H9 (cell line): ENCODE data around the gene KCNH1. TPM values are rescaled to one million over a fixed set of nuclear protein-coding genes. Genes with fewer than 3 reads are reported as not detected.

Source experiments
- DNase-seq: peaks from one replicate; pipeline ENCODE4 v3.0.0-alpha.2; 2017
- H2AFZ ChIP-seq: one replicate; pipeline ENCODE4 v1.6.1; 2013; ENCODE audit warnings: mild to moderate bottlenecking, low read length, control low read depth, moderate library complexity
- H2AK5ac ChIP-seq: 2 replicates; pipeline ENCODE4 v1.6.1; 2013; ENCODE audit warnings: low read length, control low read depth, mixed read lengths; ENCODE audit not compliant: insufficient read length
- H2BK120ac ChIP-seq: one replicate; pipeline ENCODE4 v1.6.1; 2013; ENCODE audit warnings: low read depth, mild to moderate bottlenecking, low read length, control low read depth, inconsistent platforms; ENCODE audit not compliant: poor library complexity, severe bottlenecking
- H2BK12ac ChIP-seq: 2 replicates; pipeline ENCODE4 v1.6.1; 2013; ENCODE audit warnings: low read length, control low read depth, mixed read lengths, low read depth; ENCODE audit not compliant: insufficient read length
- H2BK15ac ChIP-seq: 2 replicates; pipeline ENCODE4 v1.6.1; 2013; ENCODE audit warnings: low read depth, low read length, control low read depth
- H2BK20ac ChIP-seq: one replicate; pipeline ENCODE4 v1.6.1; 2013; ENCODE audit warnings: low read depth, mild to moderate bottlenecking, low read length, control low read depth, inconsistent platforms; ENCODE audit not compliant: poor library complexity, severe bottlenecking
- H2BK5ac ChIP-seq: 2 replicates; pipeline ENCODE4 v1.6.1; 2013; ENCODE audit warnings: low read length, control low read depth, mixed read lengths; ENCODE audit not compliant: insufficient read length
- H3K14ac ChIP-seq: 2 replicates; pipeline ENCODE4 v1.6.1; 2013; ENCODE audit warnings: low read length, control low read depth; ENCODE audit not compliant: insufficient read depth
- H3K18ac ChIP-seq: 2 replicates; pipeline ENCODE4 v1.6.1; 2013; ENCODE audit warnings: low read depth, mild to moderate bottlenecking, mixed read lengths, low read length, control low read depth; ENCODE audit not compliant: insufficient read length
- H3K23ac ChIP-seq: 2 replicates; pipeline ENCODE4 v1.6.1; 2013; ENCODE audit warnings: low read length, control low read depth, mixed read lengths, low read depth; ENCODE audit not compliant: insufficient read length
- H3K23me2 ChIP-seq: 2 replicates; pipeline ENCODE4 v1.6.1; 2013; ENCODE audit warnings: low read depth, mild to moderate bottlenecking, mixed read lengths, low read length, control low read depth; ENCODE audit not compliant: insufficient read length, poor library complexity, severe bottlenecking
- H3K27ac ChIP-seq: 2 replicates; pipeline ENCODE4 v1.5.1; 2013; ENCODE audit warnings: low read length, control low read depth, mixed read lengths, low read depth; ENCODE audit not compliant: insufficient read length
- H3K27me3 ChIP-seq: 2 replicates; pipeline ENCODE4 v1.6.1; 2013; ENCODE audit warnings: low read length, control low read depth, inconsistent platforms; ENCODE audit not compliant: insufficient read depth
- H3K4ac ChIP-seq: 2 replicates; pipeline ENCODE4 v1.6.1; 2013; ENCODE audit warnings: low read depth, mild to moderate bottlenecking, control low read depth, inconsistent platforms, low read length, moderate library complexity
- H3K4me1 ChIP-seq: 2 replicates; pipeline ENCODE4 v1.6.1; 2013; ENCODE audit warnings: low read length, control low read depth, inconsistent platforms; ENCODE audit not compliant: insufficient read depth
- H3K4me2 ChIP-seq: 2 replicates; pipeline ENCODE4 v1.6.1; 2013; ENCODE audit warnings: low read length, control low read depth, mixed read lengths; ENCODE audit not compliant: insufficient read length, insufficient read depth
- H3K56ac ChIP-seq: 2 replicates; pipeline ENCODE4 v1.6.1; 2013; ENCODE audit warnings: low read depth, mild to moderate bottlenecking, mixed read lengths, low read length, control low read depth; ENCODE audit not compliant: insufficient read length
- H3K79me1 ChIP-seq: 2 replicates; pipeline ENCODE4 v1.6.1; 2013; ENCODE audit warnings: low read depth, mild to moderate bottlenecking, moderate library complexity, low read length, control low read depth, inconsistent platforms; ENCODE audit not compliant: insufficient read depth, poor library complexity, severe bottlenecking
- H3K79me2 ChIP-seq: 2 replicates; pipeline ENCODE4 v1.6.1; 2013; ENCODE audit warnings: low read length, control low read depth, inconsistent platforms; ENCODE audit not compliant: insufficient read depth
- H3K9ac ChIP-seq: 2 replicates; pipeline ENCODE4 v1.6.1; 2013; ENCODE audit warnings: low read length, control low read depth, mixed read lengths; ENCODE audit not compliant: insufficient read length; ENCODE audit errors: extremely low read depth
- H3K9me3 ChIP-seq: one replicate; pipeline ENCODE4 v1.6.1; 2013; ENCODE audit warnings: low read depth, low read length, inconsistent platforms; ENCODE audit not compliant: control insufficient read depth
- H3T11ph ChIP-seq: one replicate; pipeline ENCODE4 v1.6.1; 2013; ENCODE audit warnings: mild to moderate bottlenecking, low read length, control low read depth, inconsistent platforms
- H4K20me1 ChIP-seq: one replicate; pipeline ENCODE4 v1.6.1; 2013; ENCODE audit not compliant: control insufficient read depth, insufficient read length, insufficient read depth
- H4K5ac ChIP-seq: 2 replicates; pipeline ENCODE4 v1.6.1; 2013; ENCODE audit warnings: low read depth, mild to moderate bottlenecking, mixed read lengths, low read length, control low read depth; ENCODE audit not compliant: insufficient read length
- H4K8ac ChIP-seq: replicated peaks from 2 replicates; pipeline ENCODE4 v1.6.1; 2013; ENCODE audit warnings: low read length, control low read depth, mixed read lengths, low read depth; ENCODE audit not compliant: insufficient read length
- H4K91ac ChIP-seq: 2 replicates; pipeline ENCODE4 v1.6.1; 2013; ENCODE audit warnings: low read depth, mild to moderate bottlenecking, moderate library complexity, mixed read lengths, low read length, control low read depth; ENCODE audit not compliant: insufficient read length
- H3K27ac Mint-ChIP-seq, 3 experiments: 2 replicates in 2 of 3; 3 replicates in 1 of 3; pipeline ENCODE4 v1.8.0; 2020 to 2021; ENCODE audit warnings: mixed read lengths in 3 of 3, mild to moderate bottlenecking in 1 of 3, moderate library complexity in 1 of 3
- H3K27me3 Mint-ChIP-seq: 2 replicates; pipeline ENCODE4 v1.8.0; 2021; ENCODE audit warnings: low read depth, mild to moderate bottlenecking, moderate library complexity, mixed read lengths
- H3K36me3 Mint-ChIP-seq, 3 experiments: 2 replicates in 2 of 3; 3 replicates in 1 of 3; pipeline ENCODE4 v1.8.0; 2020 to 2021; ENCODE audit warnings: low read depth in 3 of 3, mixed read lengths in 3 of 3; ENCODE audit not compliant: insufficient read depth in 1 of 3
- H3K4me1 Mint-ChIP-seq, 2 experiments: 2 replicates each; pipeline ENCODE4 v1.8.0; 2020; ENCODE audit warnings: mixed read lengths in 2 of 2
- H3K4me3 Mint-ChIP-seq, 2 experiments: 2 replicates in 1 of 2; 3 replicates in 1 of 2; pipeline ENCODE4 v1.8.0; 2020 to 2021; ENCODE audit warnings: mild to moderate bottlenecking in 2 of 2, mixed read lengths in 2 of 2, moderate library complexity in 1 of 2
- H3K9me3 Mint-ChIP-seq, 2 experiments: 2 replicates in 1 of 2; 3 replicates in 1 of 2; pipeline ENCODE4 v1.8.0; 2020; ENCODE audit warnings: mild to moderate bottlenecking in 2 of 2, mixed read lengths in 2 of 2, moderate library complexity in 1 of 2
- total RNA-seq: library from RNA; stranded (reverse); gene quantifications from 2 replicates; pipeline ENCODE4 v1.2.1, GENCODE V29; 2021
- TF ChIP-seq, protein P1 (sequence below): fragments of 200-600 bp; sonication (generic); conservative IDR thresholded peaks from 3 replicates; pipeline ENCODE4 v1.8.0; 2021; ENCODE audit warnings: antibody characterized with exemption, mild to moderate bottlenecking

KCNH1 gene
- total RNA-seq, 1 experiment from 2014 or later, result 0.11 TPM

- H3K9ac ChIP-seq, result no peak overlapping the region
- H3T11ph ChIP-seq, result no peak overlapping the region
- H3K23ac ChIP-seq, result no peak overlapping the region
- peak overlapping the region; percentile 49; the same call in 1 of the 2 replicates for H3K14ac ChIP-seq
- no peak overlapping the region for H3K18ac ChIP-seq
- Mint-ChIP-seq H3K36me3 (no peaks in the 10 kb centered on the region), H3K27me3 (no peaks in the 10 kb centered on the region), H3K4me1 (no peaks in the 10 kb centered on the region), H3K4me3 (no peak overlapping the region), H3K27ac (no peak overlapping the region), H3K9me3 (no peaks in the 10 kb centered on the region)
- no peak overlapping the region for H2BK120ac ChIP-seq
- no peak overlapping the region for H2AK5ac ChIP-seq
- H4K91ac ChIP-seq, result no peak overlapping the region
- H3K9me3 ChIP-seq, result no peaks in the 10 kb centered on the region
- H3K27me3 ChIP-seq, result no peaks in the 10 kb centered on the region
- no peak overlapping the region for H2BK5ac ChIP-seq
- H4K5ac ChIP-seq, result no peak overlapping the region
- no peak overlapping the region for H3K27ac ChIP-seq
- TF ChIP-seq, protein P1, sequence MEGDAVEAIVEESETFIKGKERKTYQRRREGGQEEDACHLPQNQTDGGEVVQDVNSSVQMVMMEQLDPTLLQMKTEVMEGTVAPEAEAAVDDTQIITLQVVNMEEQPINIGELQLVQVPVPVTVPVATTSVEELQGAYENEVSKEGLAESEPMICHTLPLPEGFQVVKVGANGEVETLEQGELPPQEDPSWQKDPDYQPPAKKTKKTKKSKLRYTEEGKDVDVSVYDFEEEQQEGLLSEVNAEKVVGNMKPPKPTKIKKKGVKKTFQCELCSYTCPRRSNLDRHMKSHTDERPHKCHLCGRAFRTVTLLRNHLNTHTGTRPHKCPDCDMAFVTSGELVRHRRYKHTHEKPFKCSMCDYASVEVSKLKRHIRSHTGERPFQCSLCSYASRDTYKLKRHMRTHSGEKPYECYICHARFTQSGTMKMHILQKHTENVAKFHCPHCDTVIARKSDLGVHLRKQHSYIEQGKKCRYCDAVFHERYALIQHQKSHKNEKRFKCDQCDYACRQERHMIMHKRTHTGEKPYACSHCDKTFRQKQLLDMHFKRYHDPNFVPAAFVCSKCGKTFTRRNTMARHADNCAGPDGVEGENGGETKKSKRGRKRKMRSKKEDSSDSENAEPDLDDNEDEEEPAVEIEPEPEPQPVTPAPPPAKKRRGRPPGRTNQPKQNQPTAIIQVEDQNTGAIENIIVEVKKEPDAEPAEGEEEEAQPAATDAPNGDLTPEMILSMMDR, result no peak
- H3K4me1 ChIP-seq, result no peaks in the 10 kb centered on the region
- no peaks in the 10 kb centered on the region for H3K79me2 ChIP-seq
- no peak overlapping the region for H2BK12ac ChIP-seq
- no peak overlapping the region for H2BK20ac ChIP-seq
- no peaks in the 10 kb centered on the region for H4K20me1 ChIP-seq
- H3K4ac ChIP-seq, result no peak overlapping the region
- no peak overlapping the region for H4K8ac ChIP-seq
- H3K79me1 ChIP-seq, result no peaks in the 10 kb centered on the region
- no peak overlapping the region for H2AFZ ChIP-seq
- no peak for DNase-seq
- no peak overlapping the region for H2BK15ac ChIP-seq
- H3K4me2 ChIP-seq, result no peak overlapping the region
- H3K56ac ChIP-seq, result no peak overlapping the region
- no peaks in the 10 kb centered on the region for H3K23me2 ChIP-seq
Observed at GRCh38 chr1:210669951-210670350, 464.0 kb downstream of the KCNH1 start.
